ENCODE results near the gene MAPK8IP3. TPM values are rescaled to one million over a fixed set of nuclear protein-coding genes. Genes with fewer than 3 reads are reported as not detected.
A peak's percentile ranks its signal among the peaks of the same experiment; 100 is the strongest.

MAPK8IP3 gene
- total and polyA plus RNA-seq, 9 of the 15 experiments (the other 6 are each of a cell fraction or from before 2014, with no cell fraction given) = 0.17 to 58.7 (median 16.7) TPM

DNA sequence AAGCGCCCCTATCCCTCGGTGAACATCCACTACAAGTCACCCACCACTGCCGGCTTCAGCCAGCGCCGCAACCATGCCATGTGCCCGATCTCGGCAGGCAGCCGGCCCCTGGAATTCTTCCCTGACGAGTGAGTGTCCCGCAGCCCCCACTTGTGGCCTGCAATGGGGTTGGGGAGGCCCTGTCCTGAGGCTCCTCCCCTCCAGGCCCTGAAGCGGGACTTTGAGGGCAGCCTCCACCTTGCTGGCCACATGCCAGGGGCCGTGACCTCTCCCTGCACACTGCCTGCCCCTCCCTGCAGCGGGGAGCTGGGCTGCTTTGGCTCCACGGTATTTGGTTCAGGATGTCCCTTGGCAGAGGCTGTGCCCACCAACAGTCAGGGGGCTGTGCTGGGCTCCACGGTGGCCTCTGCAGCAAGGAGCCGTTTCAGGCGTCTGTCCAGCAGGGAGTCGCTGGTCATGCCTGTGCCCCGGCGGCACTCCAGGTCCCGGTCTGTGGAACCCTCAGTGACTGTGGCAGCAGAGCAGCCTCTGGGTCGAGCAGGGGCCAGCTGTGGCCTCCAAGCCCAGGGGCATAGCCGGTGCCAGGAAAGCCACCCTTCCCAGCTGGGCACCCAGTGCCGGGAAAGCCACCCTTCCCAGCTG is 57.0 kb downstream of the MAPK8IP3 start:
- BruUV-seq (replicated peaks) = no TSS peak
- H3K4me2 ChIP-seq (ENCODE audit: insufficient read depth, low read length) = no peak overlapping the region; the same call in 1 of the 2 replicates
- peaks cover 72% of the 10 kb centered on the region; the same call in 2 of the 3 replicates for H3K36me3 ChIP-seq (ENCODE audit: control insufficient read depth, insufficient read depth, low read length)
- H4K20me1 ChIP-seq (replicated peaks; ENCODE audit: control insufficient read depth, insufficient read depth, low read length) = no peaks in the 10 kb centered on the region
- 0 out of 2 replicates have a peak overlapping the region, but pooled peaks have one; percentile 51 for H2AFZ ChIP-seq (ENCODE audit: low read depth, low read length)
- peak; percentile 76 for FAIRE-seq
- H3K4me3 ChIP-seq = no peak overlapping the region
- DNase-seq (ENCODE audit: extremely low read depth in 1 of 4, low spot score in 3 of 4) = peak; percentile 77 to 85 (median 81)
- H3K27me3 ChIP-seq (ENCODE audit: control insufficient read depth in 2 of 2, insufficient read depth in 2 of 2, low read length in 2 of 2) = no peaks in the 10 kb centered on the region
- WGBS (ENCODE audit: insufficient coverage, low coverage, missing lambda C conversion rate) = 65% methylated on average over 18 of the region's 24 CpGs
- CTCF ChIA-PET (ENCODE audit: low intra/inter-chr PET ratio) = no interaction called here
- peak overlapping the region; percentile 34 to 79 for H3K9ac ChIP-seq (ENCODE audit: insufficient read depth in 1 of 2, low read depth in 2 of 2, low read length in 2 of 2)
- in situ Hi-C loops (cut with MboI) (loop anchor here (5.0 kb wide), 1 partner anchor 51 kb away; no protein-coding TSS in a partner anchor), intact Hi-C loops (cut with micrococcal nuclease) (no loop called here)
- POLR2A ChIA-PET = interaction anchor here (0.6 to 1.6 kb wide), 2 partner anchors 9 to 1045 kb away, joined by 3 to 9 read pairs; partner anchors contain the start of genes EME2 and MRPS34
- peak; percentile 79 for ATAC-seq
- H3K4me1 ChIP-seq (replicated peaks in 1 of 2; ENCODE audit: control insufficient read depth in 2 of 2, insufficient read depth in 2 of 2, low read length in 2 of 2) = peaks cover 9 to 84% of the 10 kb centered on the region in 2 experiments; a peak in 4 of 5 replicates
- no peaks in the 10 kb centered on the region for H3K9me3 ChIP-seq (replicated peaks; ENCODE audit: control insufficient read depth, insufficient read depth, low read depth, low read length)
- H3K9me1 ChIP-seq (ENCODE audit: control insufficient read depth, insufficient read depth, low read length) = no peaks in the 10 kb centered on the region
- peak overlapping the region; percentile 35; the same call in 1 of the 3 replicates for H3K27ac ChIP-seq (ENCODE audit: extremely low read depth, low read depth, low read length)
- H3K79me2 ChIP-seq (ENCODE audit: control insufficient read depth, insufficient read depth, low read length) = no peaks in the 10 kb centered on the region; the same call in 2 of the 3 replicates
- TF ChIP-seq TAL1 (IDR thresholded peaks at IDR 0.05) = no peak
- TF ChIP-seq, protein P1, sequence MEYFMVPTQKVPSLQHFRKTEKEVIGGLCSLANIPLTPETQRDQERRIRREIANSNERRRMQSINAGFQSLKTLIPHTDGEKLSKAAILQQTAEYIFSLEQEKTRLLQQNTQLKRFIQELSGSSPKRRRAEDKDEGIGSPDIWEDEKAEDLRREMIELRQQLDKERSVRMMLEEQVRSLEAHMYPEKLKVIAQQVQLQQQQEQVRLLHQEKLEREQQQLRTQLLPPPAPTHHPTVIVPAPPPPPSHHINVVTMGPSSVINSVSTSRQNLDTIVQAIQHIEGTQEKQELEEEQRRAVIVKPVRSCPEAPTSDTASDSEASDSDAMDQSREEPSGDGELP (CRISPR knock-in tag; IDR thresholded peaks at IDR 0.05; ENCODE audit: borderline replicate concordance) = 0 out of 2 replicates have a peak, but pooled peaks have one; percentile 1
- no peak for TF ChIP-seq SMARCA5 (IDR thresholded peaks at IDR 0.05)
- TF ChIP-seq POLR2G (IDR thresholded peaks at IDR 0.05; ENCODE audit: low read depth, low read length) = peak; percentile 61
- TF ChIP-seq CBFB (CRISPR knock-in tag; IDR thresholded peaks at IDR 0.05) = 0 out of 2 replicates have a peak, but pooled peaks have one; percentile 13
- no peak for TF ChIP-seq ZNF766 (CRISPR knock-in tag; conservative IDR thresholded peaks at IDR 0.05)
- no peak for TF ChIP-seq MAZ (CRISPR knock-in tag; conservative IDR thresholded peaks at IDR 0.05 in 1 of 2, IDR thresholded peaks at IDR 0.05 in 1 of 2)
- no peak for TF ChIP-seq EP400 (IDR thresholded peaks at IDR 0.05)
- no peak for TF ChIP-seq BRCA1 (IDR thresholded peaks at IDR 0.05)
- 0 out of 2 replicates have a peak, but pooled peaks have one; percentile 22 for TF ChIP-seq BRCA1 (CRISPR knock-in tag; IDR thresholded peaks at IDR 0.05)
- TF ChIP-seq STAG1 (CRISPR knock-in tag; IDR thresholded peaks at IDR 0.05; ENCODE audit: borderline replicate concordance) = 0 out of 2 replicates have a peak, but pooled peaks have one; percentile 33
- 0 out of 2 replicates have a peak, but pooled peaks have one; percentile 3 for TF ChIP-seq TEAD4 (IDR thresholded peaks at IDR 0.05; ENCODE audit: low read length)
- no peak for TF ChIP-seq TEAD4 (CRISPR knock-in tag; IDR thresholded peaks at IDR 0.05; ENCODE audit: borderline replicate concordance)
- no peak for TF ChIP-seq HLTF (IDR thresholded peaks at IDR 0.05)
- no peak for TF ChIP-seq SPI1 (IDR thresholded peaks at IDR 0.05; ENCODE audit: borderline replicate concordance, low read depth, low read length)
- no peak for TF ChIP-seq ZNF449 (CRISPR knock-in tag; IDR thresholded peaks at IDR 0.05)
- no peak for TF ChIP-seq TFAM (CRISPR knock-in tag; conservative IDR thresholded peaks at IDR 0.05)
- no peak for TF ChIP-seq ATF4 (CRISPR knock-in tag; IDR thresholded peaks at IDR 0.05)
- no peak for TF ChIP-seq C11orf30 (IDR thresholded peaks at IDR 0.05; ENCODE audit: low read depth)
- TF ChIP-seq NFIC (IDR thresholded peaks at IDR 0.05) = peak; percentile 98
- no peak for TF ChIP-seq HDAC2 (IDR thresholded peaks at IDR 0.05)
- TF ChIP-seq KDM2B (CRISPR knock-in tag; IDR thresholded peaks at IDR 0.05) = no peak
